HepG2 (cell line): ENCODE measurements around the gene SCRT2. TPM values are rescaled to one million over a fixed set of nuclear protein-coding genes. Genes with fewer than 3 reads are reported as not detected.

Source experiments
- ATF7 ChIP-seq, 2 experiments: fragments of 450-650 bp in 1 of 2; sonication (generic) in 1 of 2; formaldehyde crosslinking in 1 of 2; IDR thresholded peaks; 2 replicates each; pipeline versions ENCODE4 v1.4.0 to v1.6.1; 2016 to 2020; ENCODE audit warnings: antibody characterized with exemption in 1 of 2, mild to moderate bottlenecking in 1 of 2, missing genetic modification reagents in 1 of 2
- DMAP1 ChIP-seq: IDR thresholded peaks from 2 replicates; pipeline ENCODE4 v1.6.1; 2016
- DNMT3B ChIP-seq: conservative IDR thresholded peaks from 2 replicates; pipeline ENCODE4 v1.6.1; 2016; ENCODE audit warnings: missing biosample characterization, control low read depth
- HMGA1 ChIP-seq: sonication (generic); formaldehyde crosslinking; conservative IDR thresholded peaks from 2 replicates; pipeline ENCODE4 v1.4.0; 2020; ENCODE audit warnings: missing genetic modification reagents
- KMT2A ChIP-seq: sonication (generic); formaldehyde crosslinking; IDR thresholded peaks from 2 replicates; pipeline ENCODE4 v1.4.0; 2020; ENCODE audit warnings: missing genetic modification reagents
- NCOA2 ChIP-seq: sonication (generic); formaldehyde crosslinking; IDR thresholded peaks from 2 replicates; pipeline ENCODE4 v1.8.0; 2022; ENCODE audit warnings: inconsistent platforms
- NR2C2 ChIP-seq: sonication (generic); formaldehyde crosslinking; IDR thresholded peaks from 2 replicates; pipeline ENCODE4 v1.4.0; 2020; ENCODE audit warnings: missing genetic modification reagents, mild to moderate bottlenecking, moderate library complexity, borderline replicate concordance
- TRIM24 ChIP-seq: sonication (generic); formaldehyde crosslinking; IDR thresholded peaks from 2 replicates; pipeline ENCODE4 v1.8.0; 2022; ENCODE audit warnings: mild to moderate bottlenecking, missing genetic modification reagents
- ZKSCAN5 ChIP-seq: sonication (generic); formaldehyde crosslinking; IDR thresholded peaks from 2 replicates; pipeline ENCODE4 v1.5.1; 2020; ENCODE audit warnings: mild to moderate bottlenecking, missing genetic modification reagents
- ZMAT3 ChIP-seq: sonication (generic); formaldehyde crosslinking; conservative IDR thresholded peaks from 2 replicates; pipeline ENCODE4 v1.7.0; 2021; ENCODE audit warnings: missing genetic modification reagents
- ZNF235 ChIP-seq: sonication (generic); formaldehyde crosslinking; IDR thresholded peaks from 2 replicates; pipeline ENCODE4 v1.8.1; 2023; ENCODE audit warnings: mild to moderate bottlenecking, missing genetic modification reagents, borderline replicate concordance
- ZNF382 ChIP-seq: sonication (generic); formaldehyde crosslinking; IDR thresholded peaks from 2 replicates; pipeline ENCODE4 v1.5.0; 2020; ENCODE audit warnings: missing genetic modification reagents, mild to moderate bottlenecking, borderline replicate concordance
- ZNF552 ChIP-seq: sonication (generic); formaldehyde crosslinking; IDR thresholded peaks from 2 replicates; pipeline ENCODE4 v1.9.0; 2022; ENCODE audit warnings: missing genetic modification reagents, mild to moderate bottlenecking, borderline replicate concordance
- ZNF619 ChIP-seq: sonication (generic); formaldehyde crosslinking; IDR thresholded peaks from 2 replicates; pipeline ENCODE4 v1.4.0; 2020; ENCODE audit warnings: mild to moderate bottlenecking, missing genetic modification reagents
- ZNF724P ChIP-seq: sonication (generic); formaldehyde crosslinking; IDR thresholded peaks from 2 replicates; pipeline ENCODE4 v1.8.0; 2022; ENCODE audit warnings: missing genetic modification reagents, borderline replicate concordance
- polyA plus RNA-seq, 8 experiments: library from polyadenylated mRNA; depleted of rRNA in 3 of 8; stranded (reverse) in 7 of 8; unstranded in 1 of 8; fragments of >200 nt; fragmentation: Illumina TruSeq in 4 of 8; extraction: Trizol in 4 of 8; gene quantifications; 2 replicates each; pipeline versions ENCODE4 v1.2.1 to v1.2.3, GENCODE V29; 2011 to 2016; ENCODE audit warnings: low read depth in 4 of 8, missing spikeins in 1 of 8, mixed read lengths in 1 of 8; ENCODE audit not compliant: insufficient read depth in 1 of 8
- total RNA-seq, 5 experiments: library from RNA; depleted of rRNA; stranded (reverse); fragments of >200 nt; fragmentation: Illumina TruSeq; extraction: Trizol; gene quantifications; 2 replicates each; pipeline ENCODE4 v1.2.3, GENCODE V29; 2016; ENCODE audit warnings: low read depth in 1 of 5
- TF ChIP-seq, protein P1 (sequence below): sonication (generic); formaldehyde crosslinking; IDR thresholded peaks from 2 replicates; pipeline ENCODE4 v1.8.0; 2022; ENCODE audit warnings: mild to moderate bottlenecking, missing genetic modification reagents; ENCODE audit not compliant: insufficient replicate concordance
- TF ChIP-seq, protein P2 (sequence below): sonication (generic); formaldehyde crosslinking; IDR thresholded peaks from 2 replicates; pipeline ENCODE4 v1.4.0; 2020; ENCODE audit warnings: missing genetic modification reagents
- TF ChIP-seq, protein P3 (sequence below): sonication (generic); formaldehyde crosslinking; IDR thresholded peaks from 2 replicates; pipeline ENCODE4 v1.4.0; 2020; ENCODE audit warnings: missing genetic modification reagents
- TF ChIP-seq, protein P4 (sequence below): sonication (generic); formaldehyde crosslinking; IDR thresholded peaks from 2 replicates; pipeline ENCODE4 v1.4.0; 2020; ENCODE audit warnings: missing genetic modification reagents, mild to moderate bottlenecking, borderline replicate concordance
- TF ChIP-seq, protein P5 (sequence below): sonication (generic); formaldehyde crosslinking; IDR thresholded peaks from 2 replicates; pipeline ENCODE4 v1.5.0; 2020; ENCODE audit warnings: missing genetic modification reagents

SCRT2 gene
- total and polyA plus RNA-seq, 2 of the 13 experiments (the other 11 are each of a cell fraction or from before 2014, with no cell fraction given): not detected

DNA sequence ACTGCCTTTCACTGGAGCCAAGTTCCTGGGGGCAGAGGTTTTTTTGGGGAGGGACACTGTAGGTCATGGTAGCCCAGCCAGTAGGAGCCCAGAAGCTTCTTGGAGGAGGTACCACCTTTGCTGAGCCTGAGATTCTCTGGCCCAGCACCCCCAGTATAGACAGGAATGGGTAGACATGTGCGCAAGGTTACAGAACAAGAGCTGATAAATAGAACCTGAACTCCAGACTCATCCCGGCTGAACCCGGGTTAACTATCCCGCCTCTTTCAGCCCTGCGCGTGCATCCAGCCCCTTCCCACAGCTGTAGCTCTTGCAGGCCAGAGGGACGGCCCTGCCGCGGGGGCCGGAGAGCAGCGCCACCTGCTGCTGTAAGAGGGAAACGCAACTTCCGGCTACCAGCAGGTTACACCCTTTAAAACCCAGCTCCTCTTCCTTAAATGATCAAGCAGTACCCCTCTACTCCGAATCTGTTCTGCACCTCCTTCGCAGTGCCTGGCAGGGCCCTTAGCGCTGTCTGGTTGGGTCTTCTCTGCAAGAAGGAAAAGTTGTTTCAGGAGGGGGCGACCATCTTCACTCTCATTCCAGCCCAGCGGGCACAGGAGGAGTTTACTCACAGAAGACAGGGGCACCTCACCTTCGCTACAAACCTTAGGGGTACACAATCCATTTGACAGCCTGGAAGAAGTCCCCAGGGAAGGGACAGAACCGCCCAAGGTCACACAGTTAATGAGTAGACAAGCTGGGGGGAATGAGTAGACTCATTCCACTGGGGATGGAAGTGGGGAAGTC, 30.1 kb downstream of the SCRT2 start (continued):
- TF ChIP-seq, protein P1, sequence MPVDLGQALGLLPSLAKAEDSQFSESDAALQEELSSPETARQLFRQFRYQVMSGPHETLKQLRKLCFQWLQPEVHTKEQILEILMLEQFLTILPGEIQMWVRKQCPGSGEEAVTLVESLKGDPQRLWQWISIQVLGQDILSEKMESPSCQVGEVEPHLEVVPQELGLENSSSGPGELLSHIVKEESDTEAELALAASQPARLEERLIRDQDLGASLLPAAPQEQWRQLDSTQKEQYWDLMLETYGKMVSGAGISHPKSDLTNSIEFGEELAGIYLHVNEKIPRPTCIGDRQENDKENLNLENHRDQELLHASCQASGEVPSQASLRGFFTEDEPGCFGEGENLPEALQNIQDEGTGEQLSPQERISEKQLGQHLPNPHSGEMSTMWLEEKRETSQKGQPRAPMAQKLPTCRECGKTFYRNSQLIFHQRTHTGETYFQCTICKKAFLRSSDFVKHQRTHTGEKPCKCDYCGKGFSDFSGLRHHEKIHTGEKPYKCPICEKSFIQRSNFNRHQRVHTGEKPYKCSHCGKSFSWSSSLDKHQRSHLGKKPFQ (CRISPR knock-in tag): peak; percentile 81
- TF ChIP-seq ZNF724P (CRISPR knock-in tag) (no peak; the same call in 1 of the 2 replicates), ZNF619 (CRISPR knock-in tag) (peak; percentile 93), ZMAT3 (CRISPR knock-in tag) (peak; percentile 93), ATF7 (IDR thresholded peaks at IDR 0.05) (no peak), ATF7 (CRISPR knock-in tag; IDR thresholded peaks at IDR 0.05) (0 out of 2 replicates have a peak, but pooled peaks have one; percentile 24), NCOA2 (peak; percentile 57; the same call in 1 of the 2 replicates), ZNF382 (CRISPR knock-in tag) (no peak), DMAP1 (CRISPR knock-in tag) (peak; percentile 58), NR2C2 (no peak; the same call in 1 of the 2 replicates), TRIM24 (CRISPR knock-in tag) (no peak; the same call in 1 of the 2 replicates), ZNF552 (CRISPR knock-in tag) (no peak; the same call in 1 of the 2 replicates), DNMT3B (CRISPR knock-in tag) (no peak), KMT2A (no peak; the same call in 1 of the 2 replicates), ZNF235 (peak; percentile 96), HMGA1 (CRISPR knock-in tag) (peak; percentile 98; the same call in 1 of the 2 replicates), ZKSCAN5 (CRISPR knock-in tag) (no peak)
- TF ChIP-seq, protein P2, sequence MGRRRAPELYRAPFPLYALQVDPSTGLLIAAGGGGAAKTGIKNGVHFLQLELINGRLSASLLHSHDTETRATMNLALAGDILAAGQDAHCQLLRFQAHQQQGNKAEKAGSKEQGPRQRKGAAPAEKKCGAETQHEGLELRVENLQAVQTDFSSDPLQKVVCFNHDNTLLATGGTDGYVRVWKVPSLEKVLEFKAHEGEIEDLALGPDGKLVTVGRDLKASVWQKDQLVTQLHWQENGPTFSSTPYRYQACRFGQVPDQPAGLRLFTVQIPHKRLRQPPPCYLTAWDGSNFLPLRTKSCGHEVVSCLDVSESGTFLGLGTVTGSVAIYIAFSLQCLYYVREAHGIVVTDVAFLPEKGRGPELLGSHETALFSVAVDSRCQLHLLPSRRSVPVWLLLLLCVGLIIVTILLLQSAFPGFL (CRISPR knock-in tag): no peak
- TF ChIP-seq, protein P3, sequence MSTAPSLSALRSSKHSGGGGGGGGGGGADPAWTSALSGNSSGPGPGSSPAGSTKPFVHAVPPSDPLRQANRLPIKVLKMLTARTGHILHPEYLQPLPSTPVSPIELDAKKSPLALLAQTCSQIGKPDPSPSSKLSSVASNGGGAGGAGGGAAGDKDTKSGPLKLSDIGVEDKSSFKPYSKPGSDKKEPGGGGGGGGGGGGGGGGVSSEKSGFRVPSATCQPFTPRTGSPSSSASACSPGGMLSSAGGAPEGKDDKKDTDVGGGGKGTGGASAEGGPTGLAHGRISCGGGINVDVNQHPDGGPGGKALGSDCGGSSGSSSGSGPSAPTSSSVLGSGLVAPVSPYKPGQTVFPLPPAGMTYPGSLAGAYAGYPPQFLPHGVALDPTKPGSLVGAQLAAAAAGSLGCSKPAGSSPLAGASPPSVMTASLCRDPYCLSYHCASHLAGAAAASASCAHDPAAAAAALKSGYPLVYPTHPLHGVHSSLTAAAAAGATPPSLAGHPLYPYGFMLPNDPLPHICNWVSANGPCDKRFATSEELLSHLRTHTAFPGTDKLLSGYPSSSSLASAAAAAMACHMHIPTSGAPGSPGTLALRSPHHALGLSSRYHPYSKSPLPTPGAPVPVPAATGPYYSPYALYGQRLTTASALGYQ (CRISPR knock-in tag): peak; percentile 78; the same call in 1 of the 2 replicates
- TF ChIP-seq, protein P4, sequence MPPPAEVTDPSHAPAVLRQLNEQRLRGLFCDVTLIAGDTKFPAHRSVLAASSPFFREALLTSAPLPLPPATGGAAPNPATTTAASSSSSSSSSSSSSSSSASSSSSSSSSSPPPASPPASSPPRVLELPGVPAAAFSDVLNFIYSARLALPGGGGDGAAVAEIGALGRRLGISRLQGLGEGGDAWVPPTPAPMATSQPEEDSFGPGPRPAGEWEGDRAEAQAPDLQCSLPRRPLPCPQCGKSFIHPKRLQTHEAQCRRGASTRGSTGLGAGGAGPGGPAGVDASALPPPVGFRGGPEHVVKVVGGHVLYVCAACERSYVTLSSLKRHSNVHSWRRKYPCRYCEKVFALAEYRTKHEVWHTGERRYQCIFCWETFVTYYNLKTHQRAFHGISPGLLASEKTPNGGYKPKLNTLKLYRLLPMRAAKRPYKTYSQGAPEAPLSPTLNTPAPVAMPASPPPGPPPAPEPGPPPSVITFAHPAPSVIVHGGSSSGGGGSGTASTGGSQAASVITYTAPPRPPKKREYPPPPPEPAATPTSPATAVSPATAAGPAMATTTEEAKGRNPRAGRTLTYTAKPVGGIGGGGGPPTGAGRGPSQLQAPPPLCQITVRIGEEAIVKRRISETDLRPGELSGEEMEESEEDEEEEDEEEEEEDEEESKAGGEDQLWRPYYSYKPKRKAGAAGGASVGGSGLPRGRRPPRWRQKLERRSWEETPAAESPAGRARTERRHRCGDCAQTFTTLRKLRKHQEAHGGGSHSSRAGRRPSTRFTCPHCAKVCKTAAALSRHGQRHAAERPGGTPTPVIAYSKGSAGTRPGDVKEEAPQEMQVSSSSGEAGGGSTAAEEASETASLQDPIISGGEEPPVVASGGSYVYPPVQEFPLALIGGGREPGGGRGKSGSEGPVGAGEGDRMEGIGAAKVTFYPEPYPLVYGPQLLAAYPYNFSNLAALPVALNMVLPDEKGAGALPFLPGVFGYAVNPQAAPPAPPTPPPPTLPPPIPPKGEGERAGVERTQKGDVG: no peak
- TF ChIP-seq, protein P5, sequence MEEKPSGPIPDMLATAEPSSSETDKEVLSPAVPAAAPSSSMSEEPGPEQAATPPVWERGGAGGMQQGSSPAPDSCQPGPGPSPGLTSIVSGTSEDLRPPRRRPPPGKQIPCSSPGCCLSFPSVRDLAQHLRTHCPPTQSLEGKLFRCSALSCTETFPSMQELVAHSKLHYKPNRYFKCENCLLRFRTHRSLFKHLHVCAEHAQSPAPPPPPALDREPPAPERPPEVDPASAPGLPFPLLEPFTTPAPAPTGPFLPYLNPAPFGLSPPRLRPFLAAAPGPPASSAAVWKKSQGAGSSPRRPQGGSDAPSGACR: peak; percentile 86
